B cell (primary cell): ENCODE measurements around the gene NCK2. TPM values are rescaled to one million over a fixed set of nuclear protein-coding genes. Genes with fewer than 3 reads are reported as not detected.

ENCODE experiments used
- ATAC-seq: fragments of 200-7000 bp; cut with Tn5 transposase; one replicate; pipeline ENCODE4 v1.10.0; 2021; ENCODE audit warnings: low read depth, mild to moderate bottlenecking, moderate number of reproducible peaks, moderate library complexity
- CTCF ChIA-PET: fragments of 350-600 bp; sonication (Branson Sonifier 250); formaldehyde crosslinking; loops from one replicate; lab custom pipeline; 2021; ENCODE audit warnings: antibody characterized with exemption, inconsistent platforms; lab: Charles Lee
- POLR2A ChIA-PET: fragments of 350-600 bp; sonication (Branson Sonifier 250); formaldehyde crosslinking; loops from one replicate; lab custom pipeline; 2021; ENCODE audit warnings: antibody characterized with exemption; lab: Charles Lee
- DNase-seq: peaks from one replicate; pipeline ENCODE4 v3.0.0; 2013
- H2AFZ ChIP-seq: 2 replicates; pipeline ENCODE4 v1.6.1; 2012; ENCODE audit warnings: mild to moderate bottlenecking, low read depth, low read length; ENCODE audit not compliant: insufficient read depth, poor library complexity, severe bottlenecking
- H3K27ac ChIP-seq, 2 donors: 1 replicate in 1 of 2; 2 replicates in 1 of 2; pipeline ENCODE4 v1.5.1; 2012 to 2013; ENCODE audit warnings: low read length in 2 of 2, mild to moderate bottlenecking in 2 of 2, moderate library complexity in 1 of 2
- H3K27me3 ChIP-seq, 4 experiments: fragments of 200-600 bp in 1 of 4; sonication (generic) in 1 of 4; replicated peaks in 1 of 4; 1 replicate in 2 of 4; 2 replicates in 2 of 4; pipeline versions ENCODE4 v1.6.1 to v1.7.0; 2013 to 2016; ENCODE audit warnings: low read length in 3 of 4, mild to moderate bottlenecking in 2 of 4, mixed read lengths in 1 of 4, moderate library complexity in 1 of 4; ENCODE audit not compliant: insufficient read depth in 4 of 4, control insufficient read depth in 3 of 4; ENCODE audit errors: control extremely low read depth in 1 of 4
- H3K36me3 ChIP-seq, 2 experiments: replicated peaks in 1 of 2; 1 replicate in 1 of 2; 2 replicates in 1 of 2; pipeline versions ENCODE4 v1.6.1 to v1.7.1; 2013; ENCODE audit warnings: low read length in 1 of 2; ENCODE audit not compliant: insufficient read depth in 2 of 2, control insufficient read depth in 1 of 2; ENCODE audit errors: control extremely low read depth in 1 of 2, extremely low read depth in 1 of 2
- H3K4me1 ChIP-seq, 2 donors: fragments of 200-600 bp in 1 of 2; sonication (generic) in 1 of 2; 1 replicate in 1 of 2; 2 replicates in 1 of 2; pipeline versions ENCODE4 v1.5.1 to v1.6.1; 2013 to 2017; ENCODE audit warnings: low read length in 2 of 2; ENCODE audit not compliant: control insufficient read depth in 2 of 2, insufficient read depth in 2 of 2
- H3K4me2 ChIP-seq: replicated peaks from 2 replicates; pipeline ENCODE3; 2012; ENCODE audit warnings: mild to moderate bottlenecking, low read depth, low read length; ENCODE audit not compliant: poor library complexity, severe bottlenecking
- H3K4me3 ChIP-seq, 5 experiments: fragments of 200-600 bp in 1 of 5; sonication (generic) in 1 of 5; 1 replicate in 3 of 5; 2 replicates in 2 of 5; pipeline versions ENCODE4 v1.5.1 to v1.7.0; 2011 to 2016; ENCODE audit warnings: low read length in 4 of 5, mild to moderate bottlenecking in 4 of 5, low read depth in 2 of 5, control low read depth in 1 of 5, moderate library complexity in 1 of 5; ENCODE audit not compliant: insufficient read depth in 1 of 5; ENCODE audit errors: control extremely low read depth in 1 of 5, extremely low read depth in 1 of 5
- H3K79me2 ChIP-seq: fragments of 200-600 bp; sonication (generic); one replicate; pipeline ENCODE4 v1.6.0; 2016; ENCODE audit warnings: low read length; ENCODE audit not compliant: control insufficient read depth, insufficient read depth
- H3K9ac ChIP-seq: fragments of 200-600 bp; sonication (generic); 2 replicates; pipeline ENCODE4 v1.6.1; 2017; ENCODE audit warnings: mild to moderate bottlenecking, low read length, moderate library complexity
- H3K9me3 ChIP-seq, 3 donors: one replicate each; pipeline versions ENCODE4 v1.6.1 to v1.7.1; 2013; ENCODE audit warnings: low read length in 2 of 3; ENCODE audit not compliant: control insufficient read depth in 2 of 3, insufficient read depth in 1 of 3; ENCODE audit errors: control extremely low read depth in 1 of 3
- H4K20me1 ChIP-seq: 2 replicates; pipeline ENCODE4 v1.6.0; 2012; ENCODE audit warnings: mild to moderate bottlenecking, low read length; ENCODE audit not compliant: insufficient read depth, control insufficient read depth, poor library complexity, severe bottlenecking
- H3K27ac Mint-ChIP-seq: one replicate; pipeline ENCODE4 v1.8.0; 2021; ENCODE audit warnings: mixed read lengths
- H3K27me3 Mint-ChIP-seq: one replicate; pipeline ENCODE4 v1.8.0; 2021; ENCODE audit warnings: mixed read lengths
- H3K4me1 Mint-ChIP-seq: one replicate; pipeline ENCODE4 v1.8.0; 2021; ENCODE audit warnings: mixed read lengths
- H3K4me3 Mint-ChIP-seq: one replicate; pipeline ENCODE4 v1.8.0; 2021; ENCODE audit warnings: mixed read lengths
- H3K9me3 Mint-ChIP-seq: one replicate; pipeline ENCODE4 v1.8.0; 2022; ENCODE audit warnings: mixed read lengths; ENCODE audit not compliant: insufficient read depth
- CTCF ChIP-seq: fragments of 200-600 bp; IDR thresholded peaks from one replicate; pipeline ENCODE4 v1.8.0; 2022; ENCODE audit warnings: antibody characterized with exemption, mild to moderate bottlenecking
- EZH2 ChIP-seq: IDR thresholded peaks from 2 replicates; pipeline ENCODE4 v1.6.1; 2012; ENCODE audit warnings: borderline replicate concordance, low read depth, mild to moderate bottlenecking, moderate library complexity, low read length; ENCODE audit not compliant: insufficient read depth, poor library complexity, severe bottlenecking
- WGBS: methylation state at CpG from one replicate; pipeline ENCODE4 v1.1.5; 2013; ENCODE audit warnings: missing lambda C conversion rate; ENCODE audit not compliant: insufficient coverage; 5-methylcytosine and 5-hydroxymethylcytosine counted together
- intact Hi-C: fragments of 100-400 bp; cut with micrococcal nuclease; formaldehyde crosslinking; loops from one replicate; pipeline ENCODE4 v1.10.0; 2022
- polyA plus RNA-seq: library from polyadenylated mRNA; depleted of rRNA; stranded (reverse); fragments of >200 nt; gene quantifications from 2 replicates; pipeline ENCODE4 v1.2.3, GENCODE V29; 2012
- total RNA-seq, 2 donors: library from RNA; stranded (reverse); fragments of 120-200 nt in 1 of 2; gene quantifications; 1 replicate in 1 of 2; 2 replicates in 1 of 2; pipeline versions ENCODE4 v1.2.3 to v1.2.4, GENCODE V29; 2013 to 2022

Gene NCK2
- total and polyA plus RNA-seq, 2 donors (not counting 1 experiment from before 2014, with no cell fraction given), result 64.2 to 72.3 TPM

- H3K9ac ChIP-seq, result no peak overlapping the region
- ATAC-seq (no peak), DNase-seq (no peak)
- no peaks in the 10 kb centered on the region for H3K27me3 ChIP-seq
- peak overlapping the region; percentile 10 for H3K4me2 ChIP-seq
- Mint-ChIP-seq H3K9me3 (no peaks in the 10 kb centered on the region), H3K4me1 (peaks cover 64% of the 10 kb centered on the region), H3K4me3 (no peak overlapping the region), H3K27me3 (no peaks in the 10 kb centered on the region), H3K27ac (no peak overlapping the region)
- no peak overlapping the region for H3K4me3 ChIP-seq
- H3K4me1 ChIP-seq, result peaks cover 48 to 52% of the 10 kb centered on the region in 2 donors
- intact Hi-C loops, result no loop called here
- ChIA-PET CTCF (no interaction called here), POLR2A (no interaction called here)
- no peaks in the 10 kb centered on the region for H3K79me2 ChIP-seq
- H4K20me1 ChIP-seq, result no peaks in the 10 kb centered on the region
- H3K27ac ChIP-seq, result no peak overlapping the region
- H3K9me3 ChIP-seq, result peaks cover 2 to 12% (median 5%) of the 10 kb centered on the region in 3 donors
- H3K36me3 ChIP-seq, result no peaks in the 10 kb centered on the region
- TF ChIP-seq CTCF, result no peak
- no peak for TF ChIP-seq EZH2
- no peak overlapping the region for H2AFZ ChIP-seq
- 100% methylated on average over 1 of the region's 4 CpGs for WGBS
These were observed 9.8 kb upstream of the NCK2 start for GRCh38 chr2:105734762-105735538.

- Histone ChIP-seq H3K36me3 (no peaks in the 10 kb centered on the region), H3K79me2 (peaks cover 5% of the 10 kb centered on the region), H3K27ac (no peak overlapping the region), H3K9me3 (peaks cover 2 to 14% (median 5%) of the 10 kb centered on the region in 3 donors), H2AFZ (no peak overlapping the region), H3K27me3 (no peaks in the 10 kb centered on the region), H4K20me1 (no peaks in the 10 kb centered on the region), H3K4me3 (no peak overlapping the region), H3K9ac (no peak overlapping the region), H3K4me1 (peaks cover 53 to 63% of the 10 kb centered on the region in 2 donors), H3K4me2 (no peak overlapping the region)
- no peak overlapping the region for H3K27ac Mint-ChIP-seq
- H3K4me1 Mint-ChIP-seq, result peaks cover 72% of the 10 kb centered on the region
- 85% methylated on average over 4 of the region's 6 CpGs for WGBS
- POLR2A ChIA-PET, result no interaction called here
- CTCF ChIA-PET, result no interaction called here
- no peaks in the 10 kb centered on the region for H3K9me3 Mint-ChIP-seq
- intact Hi-C loops, result no loop called here
- no peak for ATAC-seq
- H3K4me3 Mint-ChIP-seq, result no peak overlapping the region
- TF ChIP-seq EZH2 (no peak), CTCF (no peak)
- H3K27me3 Mint-ChIP-seq, result no peaks in the 10 kb centered on the region
- DNase-seq, result no peak
These were observed 8.6 kb upstream of the NCK2 start for GRCh38 chr2:105736145-105736544.
